Caki2 (cell line): Measurements from ENCODE around the gene C2orf80. TPM values are rescaled to one million over a fixed set of nuclear protein-coding genes. Genes with fewer than 3 reads are reported as not detected.
"Not testable (repeated sequence)": the region's sequence is repeated elsewhere in the genome, so short reads cannot be mapped to it uniquely, and the experiment has no call there.

ENCODE experiments used
- DNase-seq: peaks from one replicate; pipeline ENCODE4 v3.0.0-alpha.2; 2015; ENCODE audit warnings: low read depth
- in situ Hi-C: cut with HindIII; loops from 2 replicates; pipeline ENCODE4 v1.10.0; 2016; ENCODE audit warnings: low sequenced_read_pairs, low pct_unique_long_range_greater_than_20kb, mixed read lengths
- total RNA-seq: library from RNA; depleted of rRNA; stranded (reverse); fragments of >200 nt; shearing (Covaris generic); gene quantifications from 2 replicates; pipeline ENCODE4 v1.2.3, GENCODE V29; 2014; ENCODE audit warnings: low replicate concordance

Gene C2orf80
- total RNA-seq, 1 experiment from 2014 or later = not detected

DNA sequence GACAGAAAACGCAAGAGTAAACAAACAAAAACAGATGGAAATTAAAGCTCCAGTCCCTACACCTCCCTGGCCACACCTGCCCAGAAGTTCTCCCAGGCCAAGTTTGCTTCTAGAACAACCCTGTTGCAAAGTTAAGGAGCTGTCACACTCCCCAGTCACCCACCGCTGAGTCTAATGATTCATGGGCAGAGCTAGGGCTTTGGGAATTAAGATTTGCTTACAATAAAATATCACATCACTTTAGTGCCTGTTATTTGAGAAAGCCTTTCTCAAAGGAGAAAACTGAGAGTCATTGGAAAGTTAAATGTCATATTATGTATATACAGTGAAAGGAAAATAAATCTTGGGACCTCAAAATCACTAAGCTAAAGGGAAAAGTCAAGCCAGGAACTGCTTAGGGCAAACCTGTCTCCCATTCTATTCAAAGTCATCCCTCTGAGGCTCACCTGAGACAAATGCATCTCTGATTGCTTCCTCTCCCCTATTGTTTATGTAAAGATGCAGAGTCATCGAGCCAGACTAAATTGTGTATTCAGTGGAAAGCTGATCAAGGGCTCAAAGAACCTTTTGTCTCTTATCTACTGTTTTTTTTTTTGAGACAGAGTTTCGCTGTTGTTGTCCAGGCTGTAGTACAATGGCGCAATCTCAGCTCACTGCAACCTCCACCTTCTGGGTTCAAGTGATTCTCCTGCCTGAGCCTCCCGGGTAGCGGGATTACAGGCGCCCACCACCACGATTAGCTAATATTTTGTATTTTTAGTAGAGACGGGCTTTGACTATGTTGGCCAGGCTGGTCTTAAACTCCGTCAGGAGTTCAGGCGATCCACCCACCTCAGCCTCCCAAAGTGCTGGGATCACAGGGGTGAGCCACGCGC, 46.7 kb downstream of the C2orf80 start:
- no peak for DNase-seq
- in situ Hi-C loops = no loop called here

DNA sequence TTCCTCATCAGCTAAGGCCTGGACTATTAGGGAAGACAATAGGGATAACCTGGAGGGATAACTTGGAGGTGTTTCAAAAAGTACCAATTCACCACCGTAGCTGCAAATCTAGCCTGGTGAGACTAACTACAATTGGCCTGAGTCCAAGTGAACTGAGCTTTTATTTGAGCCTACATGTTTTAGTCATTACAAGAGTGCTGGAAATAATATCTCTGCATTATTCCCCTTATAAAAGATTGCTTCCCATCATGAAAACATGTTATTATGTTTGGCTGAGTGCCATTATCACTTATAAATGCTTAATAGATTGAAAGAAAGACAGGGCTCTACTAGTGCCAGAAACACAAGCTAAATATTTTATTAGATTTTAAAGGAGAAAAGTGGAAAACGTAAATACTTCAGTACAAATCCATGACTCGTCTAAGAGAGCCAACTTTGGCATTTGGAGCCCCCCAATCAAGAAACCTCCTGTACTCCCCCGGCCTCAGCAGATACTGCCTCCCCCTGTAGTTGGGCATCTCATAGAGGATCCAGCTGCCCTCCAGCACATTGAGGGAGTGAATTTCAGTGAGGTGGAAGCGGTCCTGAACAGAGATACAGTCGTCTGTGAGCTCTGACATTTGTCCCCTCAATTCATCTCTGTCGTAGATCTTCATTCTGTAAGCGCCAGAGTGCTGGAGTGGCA, 47.4 kb downstream of the C2orf80 start:
- in situ Hi-C loops = no loop called here
- DNase-seq = no peak

- no peak for DNase-seq
- in situ Hi-C loops = no loop called here
These were observed 50.4 kb downstream of the C2orf80 start for GRCh38 chr2:208139447-208139846.

GRCh38 chr2:208138334-208138733, 51.5 kb downstream of the C2orf80 start:
- in situ Hi-C loops, DNase-seq: not testable (repeated sequence)

DNA sequence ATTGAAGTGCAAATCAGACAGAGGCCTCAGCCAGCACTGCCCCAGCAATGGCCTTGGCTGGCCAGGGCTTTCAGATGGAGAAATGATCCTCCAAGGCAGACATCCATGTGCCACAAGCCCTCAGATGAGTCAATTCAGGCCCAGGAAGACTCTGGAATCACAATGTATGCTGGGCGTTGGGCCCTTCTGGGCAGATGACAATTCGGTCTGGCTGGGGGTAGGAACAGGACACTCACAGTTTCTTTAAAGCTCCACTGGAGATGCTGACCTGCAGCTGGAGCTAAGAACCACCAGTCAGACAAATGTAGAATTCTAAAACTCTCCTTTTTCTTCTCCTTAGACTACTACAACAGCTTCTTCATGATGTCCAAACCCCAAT, 53.1 kb downstream of the C2orf80 start:
- no peak for DNase-seq
- in situ Hi-C loops = no loop called here

DNA sequence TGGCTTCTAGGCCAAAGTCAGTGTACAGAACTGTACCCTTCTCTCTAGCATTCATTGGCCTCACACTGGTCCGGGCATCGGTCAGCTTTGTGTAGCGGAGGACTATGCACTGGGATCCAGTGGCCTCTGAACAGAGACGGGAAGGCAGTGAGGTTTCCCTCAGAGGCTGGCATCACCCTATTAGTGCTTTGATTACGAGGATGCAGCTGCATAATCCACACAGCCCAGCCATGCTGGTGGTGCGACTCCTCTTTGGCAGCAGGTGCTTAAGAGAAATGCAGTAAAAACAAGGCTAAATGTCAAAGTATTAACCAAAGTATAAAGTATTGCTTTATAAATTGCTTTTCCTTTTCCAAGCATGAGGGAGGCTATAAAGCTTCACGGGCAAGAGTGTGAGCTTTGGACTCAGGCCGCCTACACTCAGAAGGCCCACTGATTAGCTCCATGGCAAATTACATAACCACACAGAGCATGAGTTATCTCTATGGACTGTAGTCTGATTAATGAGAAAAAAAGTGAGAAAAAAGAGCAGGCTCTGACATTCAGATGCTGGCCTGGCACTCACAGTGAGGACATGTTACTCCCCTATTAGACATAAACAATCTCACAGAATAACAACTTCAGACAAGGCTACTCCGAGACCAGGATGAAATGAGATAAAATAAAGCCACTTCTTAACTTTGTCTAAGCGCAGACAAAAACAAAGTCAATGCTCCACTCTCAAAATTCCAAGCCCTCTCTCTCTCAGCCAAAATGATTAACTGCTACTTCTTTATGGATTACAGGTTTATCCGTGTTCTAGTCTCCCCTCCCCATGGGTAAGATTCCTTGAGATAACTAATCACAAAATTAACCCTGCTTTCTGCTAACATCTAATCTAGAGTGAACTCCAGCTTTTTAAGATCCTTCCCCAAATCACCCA, 53.8 kb downstream of the C2orf80 start:
- DNase-seq = no peak
- in situ Hi-C loops = no loop called here

GRCh38 chr2:208134928-208135586, 54.8 kb downstream of the C2orf80 start:
- DNase-seq = no peak
- in situ Hi-C loops = no loop called here

DNA sequence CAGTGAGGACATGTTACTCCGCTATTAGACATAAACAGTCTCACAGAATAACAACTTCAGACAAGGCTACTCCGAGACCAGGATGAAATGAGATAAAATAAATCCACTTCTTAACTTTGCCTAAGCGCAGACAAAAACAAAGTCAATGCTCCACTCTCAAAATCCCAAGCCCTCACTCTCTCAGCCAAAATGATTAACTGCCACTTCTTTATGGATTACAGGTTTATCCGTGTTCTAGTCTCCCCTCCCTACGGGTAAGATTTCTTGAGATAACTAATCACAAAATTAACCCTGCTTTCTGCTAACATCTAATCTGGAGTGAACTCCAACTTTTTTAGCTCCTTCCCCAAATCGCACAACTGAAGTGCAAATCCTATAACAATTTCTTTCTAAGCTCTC, 59.1 kb downstream of the C2orf80 start:
- in situ Hi-C loops = no loop called here
- DNase-seq = no peak

DNA sequence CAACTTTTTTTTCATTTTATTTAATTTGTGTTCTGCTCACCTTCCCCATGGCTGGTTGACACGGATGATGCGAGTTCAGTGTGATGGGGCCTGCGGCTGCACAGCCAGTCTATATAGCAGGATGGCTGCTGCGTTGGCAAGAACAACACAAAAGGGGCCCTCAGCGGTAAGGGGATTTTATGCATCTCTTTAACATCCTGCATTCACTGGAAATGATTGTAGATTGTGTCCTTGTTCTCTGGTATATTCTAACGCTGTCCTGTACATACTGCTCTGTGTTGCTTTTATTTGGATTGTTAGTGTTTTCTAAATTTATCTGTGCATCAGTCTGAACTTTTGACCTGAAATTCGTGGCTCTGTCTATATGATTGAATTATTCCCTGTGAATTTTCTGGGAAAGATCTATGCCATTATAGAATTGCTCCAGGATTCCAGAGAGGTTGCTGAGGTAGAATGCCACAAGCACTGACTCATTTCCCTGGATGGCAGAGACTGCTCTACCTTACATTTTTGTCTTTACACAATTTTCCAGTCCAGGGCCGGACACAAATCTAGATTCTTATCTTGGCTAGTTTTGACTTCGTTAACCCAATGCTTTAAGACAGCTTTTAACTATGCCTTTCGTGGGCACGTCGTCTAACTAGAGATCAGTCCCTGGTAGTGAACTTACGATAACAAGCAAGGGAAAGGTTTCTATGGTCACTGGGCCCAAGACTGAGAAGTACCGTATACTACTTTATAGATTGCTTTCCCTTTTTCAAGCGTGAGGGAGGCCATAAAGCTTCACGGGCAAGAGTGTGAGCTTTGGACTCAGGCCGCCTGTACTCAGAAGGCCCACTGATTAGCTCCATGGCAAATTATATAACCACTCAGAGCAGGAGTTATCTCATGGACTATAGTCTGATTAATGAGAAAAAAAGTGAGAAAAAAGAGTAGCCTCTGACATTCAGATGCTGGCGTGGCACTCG, 59.8 kb downstream of the C2orf80 start, which contains the start of gene CRYGC:
Gene CRYGC (minus strand): TSS at position 85 of the 968 bp plus-strand sequence. CDS start 36 bp downstream, at position 49.
- in situ Hi-C loops = no loop called here
- no peak for DNase-seq

GRCh38 chr2:208128136-208128535, 61.7 kb downstream of the C2orf80 start:
- in situ Hi-C loops = no loop called here
- no peak for DNase-seq

DNA sequence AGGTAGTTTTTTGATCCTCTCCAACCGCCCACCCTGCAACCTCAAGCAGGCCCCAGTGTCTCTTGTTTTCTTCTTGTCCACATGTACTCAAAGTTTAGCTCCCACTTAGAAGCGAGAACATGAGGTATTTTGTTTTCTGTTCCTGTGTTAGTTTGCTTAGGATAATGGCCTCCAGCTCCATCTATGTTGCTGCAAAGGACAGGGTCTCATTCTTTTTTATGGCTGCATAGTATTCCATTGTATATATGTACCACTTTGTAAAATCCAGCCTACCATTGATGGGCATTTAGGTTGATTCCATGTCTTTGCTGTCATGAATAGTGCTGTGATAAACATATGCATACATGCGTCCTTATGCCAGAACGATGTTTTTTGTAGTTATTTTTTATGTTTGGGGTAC, 62.7 kb downstream of the C2orf80 start:
- in situ Hi-C loops = no loop called here
- no peak for DNase-seq

DNA sequence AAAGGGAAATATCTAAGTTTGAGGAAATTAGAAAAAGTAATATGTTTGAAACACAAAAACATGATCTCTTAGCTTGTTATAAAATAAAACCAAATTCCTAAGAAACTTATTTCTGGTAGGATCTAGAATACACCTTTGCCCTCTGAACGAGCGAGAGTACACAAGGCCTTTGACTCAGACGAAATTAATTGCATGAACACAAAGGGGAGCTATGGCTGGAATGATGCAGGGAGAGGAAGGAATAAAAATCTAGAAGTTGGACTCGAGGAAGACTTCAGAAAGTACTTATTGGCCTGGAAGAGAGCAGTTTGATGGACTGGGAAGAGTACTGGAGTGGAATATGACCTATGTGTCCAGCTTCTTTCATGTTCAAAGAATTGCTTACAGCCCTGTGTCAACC, 64.6 kb downstream of the C2orf80 start:
- in situ Hi-C loops = no loop called here
- no peak for DNase-seq

DNA sequence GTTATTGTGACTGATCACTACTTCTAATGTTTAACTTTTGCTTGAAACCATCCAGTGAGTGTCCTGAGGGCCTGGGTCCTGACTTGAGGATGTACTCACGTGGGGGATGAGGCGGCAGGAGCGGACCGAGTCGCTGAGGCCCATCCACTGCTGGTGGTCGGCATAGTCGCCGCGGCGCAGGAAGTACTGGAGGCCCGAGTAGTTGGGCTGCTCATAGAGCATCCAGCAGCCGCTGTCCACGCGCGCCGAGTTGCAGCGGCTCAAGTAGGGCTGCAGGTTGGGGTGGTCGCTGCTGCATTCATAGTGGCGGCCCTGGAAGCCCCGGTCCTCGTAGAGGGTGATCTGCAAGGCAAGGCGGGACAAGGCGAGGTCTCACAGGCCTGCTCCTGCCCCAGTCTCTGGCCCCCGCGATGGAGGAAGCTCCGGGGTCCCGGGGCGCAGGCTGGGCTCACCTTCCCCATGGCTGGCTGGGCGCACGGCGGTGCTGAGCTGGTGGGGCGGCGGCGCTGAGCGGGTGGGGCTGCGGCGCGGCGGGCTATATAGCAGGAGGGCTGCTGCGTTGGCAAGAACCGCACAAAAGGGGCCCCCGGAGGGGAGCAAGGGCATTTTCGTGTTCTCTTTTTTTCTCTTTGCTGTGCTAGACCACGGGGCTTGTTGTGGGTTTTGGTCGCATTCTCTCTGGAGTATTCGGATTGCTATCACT, 65.7 kb downstream of the C2orf80 start, which contains the start of gene CRYGD:
Gene CRYGD (minus strand): TSS at position 512 of the 703 bp plus-strand sequence. CDS start 51 bp downstream, at position 461.
- in situ Hi-C loops, DNase-seq: not testable (repeated sequence)

DNA sequence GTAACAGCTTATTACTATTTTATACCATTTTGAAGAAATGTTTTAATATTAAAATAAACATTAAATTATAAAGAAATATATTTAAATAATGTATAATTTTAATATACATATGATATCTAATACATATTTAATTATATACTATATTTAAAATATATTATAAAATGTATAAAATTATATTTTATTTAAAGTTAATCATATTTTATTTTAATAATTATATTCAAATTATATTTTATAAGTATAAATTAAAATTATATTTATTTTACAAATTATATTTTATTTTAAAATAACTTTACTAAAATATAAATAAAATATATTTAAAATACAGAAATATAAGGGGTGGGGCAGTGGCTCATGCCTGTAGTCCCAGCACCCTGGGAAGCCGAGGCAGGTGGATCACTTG, 67.6 kb downstream of the C2orf80 start:
- in situ Hi-C loops = no loop called here
- no peak for DNase-seq

DNA sequence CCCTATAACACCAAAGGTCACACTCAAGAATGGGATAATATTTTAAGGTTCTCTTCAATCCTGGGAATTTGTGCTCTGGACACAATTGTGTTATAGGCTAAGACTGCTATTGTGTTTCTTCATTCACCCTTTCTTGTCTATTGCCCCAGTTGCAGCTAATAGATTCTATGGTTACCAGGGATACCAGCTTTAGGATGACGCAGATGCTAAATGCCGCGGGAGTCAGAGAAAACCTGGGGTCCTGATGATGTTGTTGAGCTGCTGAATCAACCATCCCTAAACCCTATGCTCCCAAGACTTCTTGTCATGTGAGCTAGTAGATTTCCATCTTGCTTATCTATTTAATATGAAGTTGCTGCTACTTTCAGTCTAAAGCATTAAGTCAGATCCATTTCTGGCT, 70.9 kb downstream of the C2orf80 start:
- no peak for DNase-seq
- in situ Hi-C loops = no loop called here

DNA sequence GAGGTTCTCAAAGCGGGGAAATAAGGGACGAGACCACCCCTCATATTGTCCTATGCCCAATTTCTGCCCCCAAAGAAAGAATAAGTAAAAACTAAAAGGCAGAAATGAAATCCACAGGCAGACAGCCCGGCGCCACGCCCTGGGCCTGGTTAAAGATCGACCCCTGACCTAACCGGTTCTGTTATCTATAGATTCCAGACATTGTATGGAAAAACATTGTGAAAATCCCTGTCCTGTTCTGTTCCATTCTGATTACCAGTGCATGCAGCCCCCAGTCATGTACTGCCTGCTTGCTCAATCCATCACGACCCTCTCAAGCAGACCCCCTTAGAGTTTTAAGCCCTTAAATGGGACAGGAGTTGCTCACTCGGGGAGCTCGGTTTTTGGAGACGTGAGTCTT, 72.4 kb downstream of the C2orf80 start:
- DNase-seq, in situ Hi-C loops: not testable (repeated sequence)
